T-helper 1 cell treated with Interleukin-12 subunit alpha and Interleukin-12 subunit beta and Interleukin-4 antibody, amounts not matched to agents 30 ng/mL and 1 ng/mL, for 36 hours (primary cell): ENCODE measurements around the gene BAD. TPM values are rescaled to one million over a fixed set of nuclear protein-coding genes. Genes with fewer than 3 reads are reported as not detected.

Experiments
- intact Hi-C: fragments of 100-400 bp; cut with micrococcal nuclease; formaldehyde crosslinking; loops from one replicate; pipeline ENCODE4 v1.15.1; 2024
- total RNA-seq: library from RNA; stranded (reverse); gene quantifications from 2 replicates; pipeline ENCODE4 v1.2.3, GENCODE V29; 2022

BAD gene
- total RNA-seq, 1 donor from 2014 or later: 45.8 TPM

- intact Hi-C loops: no loop called here
These were observed 13.4 kb upstream of the BAD start for GRCh38 chr11:64297699-64298358.

- intact Hi-C loops: no loop called here
These were observed 12.6 kb upstream of the BAD start for GRCh38 chr11:64296830-64297698.

- intact Hi-C loops: no loop called here
These were observed 11.8 kb upstream of the BAD start for GRCh38 chr11:64296236-64296635.

GRCh38 chr11:64295760-64296159 is 11.3 kb upstream of the BAD start:
- intact Hi-C loops: no loop called here

GRCh38 chr11:64294774-64295173 is 10.3 kb upstream of the BAD start:
- intact Hi-C loops: no loop called here

- intact Hi-C loops: no loop called here
These were observed 8.2 kb upstream of the BAD start for GRCh38 chr11:64292460-64293254.

GRCh38 chr11:64291752-64292459 is 7.4 kb upstream of the BAD start:
- intact Hi-C loops: no loop called here

- intact Hi-C loops: no loop called here
These were observed 6.8 kb upstream of the BAD start, which contains the start of gene KCNK4 for GRCh38 chr11:64291262-64291751. Gene KCNK4 (plus strand): TSS chr11:64291302. CDS start chr11:64293019, 1,717 bp downstream.

GRCh38 chr11:64290352-64291261 is 6.1 kb upstream of the BAD start:
- intact Hi-C loops: no loop called here

- intact Hi-C loops: no loop called here
These were observed 4.6 kb upstream of the BAD start for GRCh38 chr11:64289002-64289564.

- intact Hi-C loops: no loop called here
These were observed 3.9 kb upstream of the BAD start for GRCh38 chr11:64288353-64288750.

- intact Hi-C loops: no loop called here
These were observed 3.3 kb upstream of the BAD start for GRCh38 chr11:64287676-64288352.

- intact Hi-C loops: no loop called here
These were observed 2.3 kb upstream of the BAD start for GRCh38 chr11:64286801-64287159.

GRCh38 chr11:64285885-64286800 is 1.7 kb upstream of the BAD start:
- intact Hi-C loops: loop anchor here (1.0 kb wide), 4 partner anchors 16 to 45 kb away; partner anchors contain the start of genes ESRRA, FKBP2 and TRMT112

- intact Hi-C loops: loop anchor here (1.0 kb wide), 8 partner anchors 15 to 100 kb away; partner anchors contain the start of genes ESRRA, FKBP2, PLCB3 and TRMT112
These were observed 758 bp upstream of the BAD start, which contains the start of gene GPR137 for GRCh38 chr11:64284962-64285884. Gene GPR137 (plus strand): TSS chr11:64285848. CDS start chr11:64286525, 677 bp downstream.

GRCh38 chr11:64283092-64283491 is 1.4 kb downstream of the BAD start:
- intact Hi-C loops: no loop called here
